ENCODE measurements around the gene JOSD2. TPM values are rescaled to one million over a fixed set of nuclear protein-coding genes. Genes with fewer than 3 reads are reported as not detected.
"Not testable (repeated sequence)": the region's sequence is repeated elsewhere in the genome, so short reads cannot be mapped to it uniquely, and the experiment has no call there.

Gene JOSD2
- total RNA-seq, 1 donor from 2014 or later: 22.0 TPM

- DNase-seq (ENCODE audit: low read depth, low spot score): no peak
Observed at GRCh38 chr19:50478901-50479715, 31.9 kb downstream of the JOSD2 start.

GRCh38 chr19:50477751-50478515 lies 33.1 kb downstream of the JOSD2 start:
- DNase-seq (ENCODE audit: low read depth, low spot score): no peak

GRCh38 chr19:50476907-50477238 lies 34.1 kb downstream of the JOSD2 start:
- no peak for DNase-seq (ENCODE audit: low read depth, low spot score)

GRCh38 chr19:50476224-50476906 lies 34.6 kb downstream of the JOSD2 start, which contains the start of the genes EMC10 and GARIN5A:
EMC10 (plus strand) TSS chr19:50476507; CDS start chr19:50476545, 38 bp downstream.
GARIN5A (minus strand) TSS chr19:50476848; CDS start chr19:50476388, 460 bp downstream.
- peak; percentile 83 for DNase-seq (ENCODE audit: low read depth, low spot score)

- DNase-seq (ENCODE audit: low read depth, low spot score): no peak
Observed at GRCh38 chr19:50475736-50476223, 35.2 kb downstream of the JOSD2 start.

GRCh38 chr19:50475101-50475568 lies 35.9 kb downstream of the JOSD2 start:
- DNase-seq (ENCODE audit: low read depth, low spot score): no peak

GRCh38 chr19:50473336-50473735 lies 37.7 kb downstream of the JOSD2 start:
- DNase-seq (ENCODE audit: low read depth, low spot score): not testable (repeated sequence)

- no peak for DNase-seq (ENCODE audit: low read depth, low spot score)
Observed at GRCh38 chr19:50468818-50469217, 42.2 kb downstream of the JOSD2 start.

GRCh38 chr19:50467566-50467965 lies 43.4 kb downstream of the JOSD2 start:
- no peak for DNase-seq (ENCODE audit: low read depth, low spot score)

GRCh38 chr19:50466706-50467039 lies 44.3 kb downstream of the JOSD2 start:
- no peak for DNase-seq (ENCODE audit: low read depth, low spot score)

- no peak for DNase-seq (ENCODE audit: low read depth, low spot score)
Observed at GRCh38 chr19:50465986-50466705, 44.8 kb downstream of the JOSD2 start.

GRCh38 chr19:50465000-50465399 lies 46.0 kb downstream of the JOSD2 start:
- DNase-seq (ENCODE audit: low read depth, low spot score): no peak

- no peak for DNase-seq (ENCODE audit: low read depth, low spot score)
Observed at GRCh38 chr19:50464348-50464747, 46.6 kb downstream of the JOSD2 start.

GRCh38 chr19:50462970-50463369 lies 48.0 kb downstream of the JOSD2 start:
- DNase-seq (ENCODE audit: low read depth, low spot score): no peak

GRCh38 chr19:50461066-50461875 lies 49.7 kb downstream of the JOSD2 start:
- DNase-seq (ENCODE audit: low read depth, low spot score): no peak

- no peak for DNase-seq (ENCODE audit: low read depth, low spot score)
Observed at GRCh38 chr19:50460161-50460765, 50.7 kb downstream of the JOSD2 start.

GRCh38 chr19:50459638-50460037 lies 51.4 kb downstream of the JOSD2 start:
- no peak for DNase-seq (ENCODE audit: low read depth, low spot score)

- DNase-seq (ENCODE audit: low read depth, low spot score): no peak
Observed at GRCh38 chr19:50459067-50459456, 51.9 kb downstream of the JOSD2 start.

GRCh38 chr19:50458396-50459066 lies 52.5 kb downstream of the JOSD2 start:
- DNase-seq (ENCODE audit: low read depth, low spot score): no peak
